Muscle layer of duodenum (tissue), 2 donors: Measurements from ENCODE around the gene BEST2.

Experiments used
- H3K27ac ChIP-seq: one replicate; pipeline ENCODE4 v1.7.0; 2013; ENCODE audit warnings: mild to moderate bottlenecking, low read length
- H3K27me3 ChIP-seq: one replicate; pipeline ENCODE4 v1.7.0; 2013; ENCODE audit warnings: low read depth, mild to moderate bottlenecking, control low read depth, low read length
- H3K36me3 ChIP-seq, 2 donors: one replicate each; pipeline ENCODE4 v1.7.0; 2013; ENCODE audit warnings: low read length in 2 of 2, control low read depth in 1 of 2, mild to moderate bottlenecking in 1 of 2; ENCODE audit not compliant: insufficient read depth in 2 of 2, control insufficient read depth in 1 of 2
- H3K4me1 ChIP-seq, 2 donors: one replicate each; pipeline ENCODE4 v1.7.0; 2013; ENCODE audit warnings: low read length in 2 of 2, mild to moderate bottlenecking in 2 of 2, control low read depth in 1 of 2, moderate library complexity in 1 of 2; ENCODE audit not compliant: insufficient read depth in 2 of 2, control insufficient read depth in 1 of 2
- H3K4me3 ChIP-seq, 2 donors: one replicate each; pipeline ENCODE4 v1.7.0; 2013; ENCODE audit warnings: low read length in 2 of 2, low read depth in 1 of 2, mild to moderate bottlenecking in 1 of 2
- H3K9me3 ChIP-seq, 2 donors: one replicate each; pipeline ENCODE4 v1.7.0; 2013; ENCODE audit warnings: low read length in 2 of 2, control low read depth in 1 of 2, mild to moderate bottlenecking in 1 of 2; ENCODE audit not compliant: control insufficient read depth in 1 of 2
- donor health status: healthy.

Gene BEST2

GRCh38 chr19:12773571-12773970 is 22.0 kb downstream of the BEST2 start:
- H3K9me3 ChIP-seq: no peaks in the 10 kb centered on the region
- no peak overlapping the region for H3K27ac ChIP-seq
- no peak overlapping the region for H3K4me3 ChIP-seq
- H3K36me3 ChIP-seq: peaks cover 0 to 9% of the 10 kb centered on the region in 2 donors
- H3K27me3 ChIP-seq: no peaks in the 10 kb centered on the region
- H3K4me1 ChIP-seq: peaks cover 2 to 10% of the 10 kb centered on the region in 2 donors

- Histone ChIP-seq H3K9me3 (no peaks in the 10 kb centered on the region), H3K27me3 (no peaks in the 10 kb centered on the region), H3K4me1 (peaks cover 8 to 19% of the 10 kb centered on the region in 2 donors), H3K27ac (peak within 1 kb of the TSS; percentile 13), H3K36me3 (peaks cover 0 to 2% of the 10 kb centered on the region in 2 donors), H3K4me3 (peak within 1 kb of the TSS in 1 of 2 donors; percentile 78)
These were observed 23.3 kb downstream of the BEST2 start, which contains the start of gene HOOK2 for GRCh38 chr19:12774588-12775555. Gene HOOK2 (minus strand): TSS chr19:12775552. CDS start chr19:12775449, 103 bp downstream.

- H3K27me3 ChIP-seq: no peaks in the 10 kb centered on the region
- no peaks in the 10 kb centered on the region for H3K9me3 ChIP-seq
- H3K27ac ChIP-seq: peak overlapping the region; percentile 95
- H3K4me1 ChIP-seq: peaks cover 8 to 19% of the 10 kb centered on the region in 2 donors
- no peaks in the 10 kb centered on the region for H3K36me3 ChIP-seq
- peak overlapping the region; percentile 63 to 89 for H3K4me3 ChIP-seq
These were observed 25.8 kb downstream of the BEST2 start for GRCh38 chr19:12777217-12778016.

- peaks cover 8 to 24% of the 10 kb centered on the region in 2 donors for H3K4me1 ChIP-seq
- peak overlapping the region; percentile 63 to 89 for H3K4me3 ChIP-seq
- H3K27me3 ChIP-seq: no peaks in the 10 kb centered on the region
- no peaks in the 10 kb centered on the region for H3K9me3 ChIP-seq
- peaks cover 0 to 1% of the 10 kb centered on the region in 2 donors for H3K36me3 ChIP-seq
- peak overlapping the region; percentile 95 for H3K27ac ChIP-seq
These were observed 26.7 kb downstream of the BEST2 start for GRCh38 chr19:12778017-12778904.

GRCh38 chr19:12778905-12779161 is 27.2 kb downstream of the BEST2 start:
- peak overlapping the region; percentile 63 to 89 for H3K4me3 ChIP-seq
- no peaks in the 10 kb centered on the region for H3K27me3 ChIP-seq
- H3K4me1 ChIP-seq: peaks cover 12 to 29% of the 10 kb centered on the region in 2 donors
- peaks cover 0 to 5% of the 10 kb centered on the region in 2 donors for H3K36me3 ChIP-seq
- no peaks in the 10 kb centered on the region for H3K9me3 ChIP-seq
- peak overlapping the region; percentile 95 for H3K27ac ChIP-seq

- Histone ChIP-seq H3K27ac (peak overlapping the region; percentile 95), H3K27me3 (no peaks in the 10 kb centered on the region), H3K9me3 (no peaks in the 10 kb centered on the region), H3K4me3 (peak overlapping the region in 1 of 2 donors; percentile 63), H3K4me1 (peaks cover 15 to 31% of the 10 kb centered on the region in 2 donors), H3K36me3 (peaks cover 0 to 5% of the 10 kb centered on the region in 2 donors)
These were observed 27.8 kb downstream of the BEST2 start for GRCh38 chr19:12779162-12779993.

- H3K4me1 ChIP-seq: peaks cover 24 to 34% of the 10 kb centered on the region in 2 donors
- no peaks in the 10 kb centered on the region for H3K9me3 ChIP-seq
- H3K4me3 ChIP-seq: peak overlapping the region; percentile 52 to 56
- H3K27me3 ChIP-seq: no peaks in the 10 kb centered on the region
- peaks cover 0 to 5% of the 10 kb centered on the region in 2 donors for H3K36me3 ChIP-seq
- peak overlapping the region; percentile 92 for H3K27ac ChIP-seq
These were observed 30.5 kb downstream of the BEST2 start for GRCh38 chr19:12782174-12782423.

- H3K27me3 ChIP-seq: no peaks in the 10 kb centered on the region
- peak overlapping the region; percentile 93 for H3K27ac ChIP-seq
- peaks cover 0 to 5% of the 10 kb centered on the region in 2 donors for H3K36me3 ChIP-seq
- no peaks in the 10 kb centered on the region for H3K9me3 ChIP-seq
- H3K4me3 ChIP-seq: peak overlapping the region; percentile 52 to 56
- peaks cover 24 to 31% of the 10 kb centered on the region in 2 donors for H3K4me1 ChIP-seq
These were observed 31.1 kb downstream of the BEST2 start for GRCh38 chr19:12782424-12783290.

GRCh38 chr19:12783291-12783848 is 31.8 kb downstream of the BEST2 start:
- H3K9me3 ChIP-seq: no peaks in the 10 kb centered on the region
- H3K4me3 ChIP-seq: peak overlapping the region in 1 of 2 donors; percentile 56
- H3K4me1 ChIP-seq: peaks cover 29 to 36% of the 10 kb centered on the region in 2 donors
- peak overlapping the region; percentile 93 for H3K27ac ChIP-seq
- no peaks in the 10 kb centered on the region for H3K27me3 ChIP-seq
- peaks cover 0 to 5% of the 10 kb centered on the region in 2 donors for H3K36me3 ChIP-seq
